RKO (cell line): ENCODE measurements around the gene APOL2.
"Not testable (repeated sequence)": the region's sequence is repeated elsewhere in the genome, so short reads cannot be mapped to it uniquely, and the experiment has no call there.

ENCODE experiments used
- DNase-seq: peaks from one replicate; pipeline ENCODE4 v3.0.0-alpha.2; 2016; ENCODE audit warnings: low spot score

APOL2 gene

GRCh38 chr22:36262307-36262706 is 23.0 kb upstream of the APOL2 start:
- not testable (repeated sequence) for DNase-seq

- DNase-seq = not testable (repeated sequence)
These were observed 22.3 kb upstream of the APOL2 start for GRCh38 chr22:36261675-36262074.

DNA sequence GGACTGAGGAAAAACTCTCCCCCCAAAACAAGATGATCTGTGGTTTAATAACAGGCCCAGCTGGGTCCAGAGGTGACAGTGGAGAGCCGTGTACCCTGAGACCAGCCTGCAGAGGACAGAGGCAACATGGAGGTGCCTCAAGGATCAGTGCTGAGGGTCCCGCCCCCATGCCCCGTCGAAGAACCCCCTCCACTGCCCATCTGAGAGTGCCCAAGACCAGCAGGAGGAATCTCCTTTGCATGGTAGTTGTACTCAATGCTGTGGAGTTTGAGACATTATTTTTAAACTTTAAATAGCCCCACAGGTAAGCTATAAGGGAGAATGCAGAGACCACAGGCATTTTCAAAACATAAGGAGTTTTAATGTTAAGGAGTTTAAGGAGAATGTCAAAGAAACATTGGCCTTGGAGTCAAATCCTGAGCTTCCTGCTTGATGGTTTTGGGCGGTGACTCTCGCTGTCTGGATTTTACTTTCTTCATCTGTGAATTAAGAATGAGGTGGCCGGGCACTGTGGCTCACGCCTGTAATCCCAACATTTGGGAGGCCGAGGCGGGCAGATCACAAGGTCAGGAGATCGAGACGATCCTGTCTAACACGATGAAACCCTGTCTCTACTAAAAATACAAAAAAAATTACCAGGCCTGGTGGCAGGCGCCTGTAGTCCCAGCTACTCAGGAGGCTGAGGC is 20.4 kb upstream of the APOL2 start:
- no peak for DNase-seq

GRCh38 chr22:36258701-36259614 is 19.6 kb upstream of the APOL2 start:
- DNase-seq = no peak

DNA sequence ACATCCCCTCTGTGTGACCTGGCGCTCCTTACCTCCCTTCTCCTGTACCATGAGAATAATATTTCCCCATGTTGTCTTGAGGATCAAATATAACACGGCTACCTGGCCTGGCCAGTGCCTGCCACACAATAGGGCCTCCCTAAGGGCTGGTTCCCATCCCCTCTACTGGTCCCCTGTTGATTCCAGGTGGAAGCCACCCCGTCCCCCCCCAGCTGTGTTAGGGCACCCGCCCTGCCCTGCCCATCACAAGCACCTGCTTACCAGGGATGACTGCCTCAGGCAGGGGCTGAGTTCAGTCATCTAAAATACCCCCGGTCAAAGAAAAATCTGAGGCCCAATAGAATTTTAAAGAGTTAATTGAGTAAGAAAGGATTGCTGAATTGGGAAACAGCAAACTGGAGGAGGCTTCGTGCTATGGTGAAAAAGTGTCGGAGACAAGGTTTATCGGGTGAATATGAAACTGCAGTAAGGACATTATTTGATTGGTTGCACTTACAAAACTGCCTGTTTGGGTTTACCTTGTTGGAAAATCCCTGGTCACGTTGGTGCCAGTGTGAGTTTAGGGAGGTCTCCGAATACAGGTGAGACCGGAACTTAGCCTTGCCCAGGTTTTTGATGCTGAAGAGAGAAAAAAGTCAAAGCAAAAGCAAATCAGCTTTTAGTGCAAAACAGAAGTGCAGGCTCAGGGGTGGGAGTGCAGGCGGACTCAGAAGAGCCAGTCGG is 18.8 kb upstream of the APOL2 start:
- no peak for DNase-seq

DNA sequence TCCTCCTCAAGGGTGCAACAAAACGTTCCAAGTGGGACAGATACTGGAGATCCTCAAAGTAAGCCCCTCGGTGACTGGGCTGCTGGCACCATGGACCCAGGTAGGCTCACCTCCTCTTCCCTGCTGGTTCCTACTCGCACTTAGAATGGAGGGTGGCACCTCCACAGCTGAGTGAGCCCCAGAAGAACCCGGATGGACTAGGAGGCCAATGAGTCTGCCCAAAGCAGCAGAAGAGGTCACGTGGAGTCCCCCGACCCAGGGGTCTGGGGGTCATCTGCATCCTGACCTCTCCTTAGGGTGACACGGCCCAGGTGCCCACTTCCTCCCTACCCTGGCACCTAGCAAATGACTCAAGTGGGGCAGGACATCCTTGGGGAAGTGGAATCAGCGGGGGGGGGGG is 18.0 kb upstream of the APOL2 start:
- DNase-seq = no peak

DNA sequence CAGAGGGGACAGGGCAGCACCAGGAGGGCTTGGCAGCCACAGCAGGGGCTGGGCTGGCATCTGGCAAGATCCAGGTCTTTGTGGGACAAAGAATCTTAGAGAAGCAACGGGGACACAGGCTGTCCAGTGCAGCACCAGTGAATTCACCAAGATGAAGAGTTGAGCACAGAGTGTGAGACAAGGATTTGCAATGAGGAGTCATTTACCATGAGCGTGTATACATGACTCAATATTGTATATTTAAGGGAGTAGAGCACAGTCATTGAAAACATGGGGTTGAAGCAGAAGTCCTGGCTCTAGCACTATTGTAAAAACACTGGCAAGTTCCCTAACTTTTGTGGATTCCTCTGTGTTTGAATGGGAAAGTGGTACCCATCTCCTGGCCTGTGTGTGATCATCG is 17.2 kb upstream of the APOL2 start:
- peak; percentile 23 for DNase-seq

DNA sequence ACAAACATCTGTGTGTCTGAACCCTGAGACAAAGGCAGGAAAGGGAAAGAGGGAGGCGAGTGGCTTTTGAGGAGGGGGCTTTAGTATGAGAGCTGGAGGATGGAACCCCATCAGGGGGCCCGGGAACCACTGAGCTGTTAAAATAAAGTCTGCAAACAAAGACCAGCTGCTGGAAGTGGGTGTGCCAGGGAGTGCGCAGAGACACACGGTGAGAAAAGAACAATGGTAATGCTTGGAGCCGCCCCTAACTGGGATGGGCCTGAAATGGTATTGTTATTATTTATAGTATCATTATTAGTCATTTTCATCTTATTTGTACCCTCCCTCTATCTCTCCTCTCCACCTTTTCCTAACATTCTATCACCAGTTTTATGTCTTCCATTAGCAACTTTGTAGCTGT is 16.2 kb upstream of the APOL2 start:
- DNase-seq = not testable (repeated sequence)

DNA sequence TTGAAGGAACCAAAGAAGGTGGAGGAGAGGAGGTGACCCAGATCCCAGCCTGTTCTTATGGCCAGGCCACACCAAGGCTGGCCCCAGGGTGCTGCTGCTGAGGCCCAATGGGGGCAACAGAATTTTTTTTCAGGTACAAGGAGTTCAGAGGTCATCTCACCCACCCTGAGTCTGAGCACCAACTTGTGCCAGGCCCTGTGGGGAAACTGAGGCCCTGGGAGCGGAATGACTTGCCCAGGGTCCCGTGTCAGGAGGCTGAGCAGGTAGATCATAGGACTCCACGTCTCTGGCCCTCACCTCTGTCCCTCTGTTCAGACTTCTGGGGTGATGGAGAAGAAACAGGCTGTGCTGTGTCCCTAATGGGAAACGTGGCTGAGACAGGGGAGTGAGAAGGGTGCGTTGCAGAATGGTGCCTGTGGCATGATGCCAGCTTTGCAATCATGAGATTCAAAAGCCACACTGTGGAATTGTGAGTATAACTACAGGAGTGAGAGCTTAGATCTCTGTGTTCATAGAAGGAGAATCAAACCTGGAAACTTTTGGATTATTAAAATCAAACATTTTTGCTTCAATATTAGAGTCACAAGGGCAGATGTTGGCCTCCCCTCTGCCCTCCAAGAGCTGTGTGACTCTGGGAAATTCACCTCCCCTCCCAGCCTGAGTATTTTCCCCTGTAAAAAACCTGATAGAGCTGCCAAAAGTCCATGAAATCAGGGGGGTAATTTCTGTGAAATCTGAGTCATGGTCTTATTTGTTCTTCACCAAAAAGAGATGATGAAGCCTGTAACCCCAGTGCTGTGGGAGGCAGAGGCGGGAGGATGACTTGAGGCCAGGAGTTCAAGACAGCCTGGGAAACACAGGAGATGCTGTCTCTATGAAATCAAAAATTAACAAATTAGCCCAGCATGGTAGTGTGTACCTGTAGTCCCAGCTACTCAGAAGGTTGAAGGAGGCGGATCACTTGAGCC is 14.5 kb upstream of the APOL2 start:
- no peak for DNase-seq

DNA sequence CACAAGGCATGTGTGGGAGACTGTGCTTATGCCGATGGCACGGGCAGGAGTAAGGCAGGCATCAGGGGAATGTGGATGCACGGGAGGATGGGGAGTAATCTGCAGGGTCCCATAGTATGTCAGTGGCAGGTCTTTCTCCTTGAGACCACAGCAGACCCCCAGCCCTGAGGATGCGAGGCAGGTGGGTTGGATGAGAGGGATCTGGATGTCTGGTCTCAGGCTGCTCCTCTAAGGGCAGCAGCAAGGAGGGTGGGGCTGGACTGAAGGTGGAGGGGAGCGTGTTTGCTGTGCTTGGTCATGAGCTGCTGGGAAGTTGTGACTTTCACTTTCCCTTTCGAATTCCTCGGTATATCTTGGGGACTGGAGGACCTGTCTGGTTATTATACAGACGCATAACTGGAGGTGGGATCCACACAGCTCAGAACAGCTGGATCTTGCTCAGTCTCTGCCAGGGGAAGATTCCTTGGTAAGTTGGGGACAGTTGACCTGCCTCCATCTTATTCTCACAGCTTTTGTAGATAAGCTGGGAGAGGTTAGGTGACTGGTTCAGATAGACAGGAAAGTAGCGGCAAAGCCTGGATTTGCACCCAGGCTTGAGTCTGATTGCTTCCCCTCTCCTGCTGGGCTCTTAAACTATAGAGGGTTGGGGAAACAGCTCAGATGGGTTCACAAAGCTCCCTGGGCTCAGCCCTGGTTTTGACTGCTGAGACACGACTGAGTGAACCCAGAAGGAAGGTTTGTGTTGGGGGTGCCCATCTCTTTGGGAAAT is 13.6 kb upstream of the APOL2 start, which contains the start of gene APOL1:
Gene APOL1, plus strand, starts transcription at position 380 of the 769 bp plus-strand sequence. CDS start 1,823 bp downstream, outside the sequence.
- no peak for DNase-seq

DNA sequence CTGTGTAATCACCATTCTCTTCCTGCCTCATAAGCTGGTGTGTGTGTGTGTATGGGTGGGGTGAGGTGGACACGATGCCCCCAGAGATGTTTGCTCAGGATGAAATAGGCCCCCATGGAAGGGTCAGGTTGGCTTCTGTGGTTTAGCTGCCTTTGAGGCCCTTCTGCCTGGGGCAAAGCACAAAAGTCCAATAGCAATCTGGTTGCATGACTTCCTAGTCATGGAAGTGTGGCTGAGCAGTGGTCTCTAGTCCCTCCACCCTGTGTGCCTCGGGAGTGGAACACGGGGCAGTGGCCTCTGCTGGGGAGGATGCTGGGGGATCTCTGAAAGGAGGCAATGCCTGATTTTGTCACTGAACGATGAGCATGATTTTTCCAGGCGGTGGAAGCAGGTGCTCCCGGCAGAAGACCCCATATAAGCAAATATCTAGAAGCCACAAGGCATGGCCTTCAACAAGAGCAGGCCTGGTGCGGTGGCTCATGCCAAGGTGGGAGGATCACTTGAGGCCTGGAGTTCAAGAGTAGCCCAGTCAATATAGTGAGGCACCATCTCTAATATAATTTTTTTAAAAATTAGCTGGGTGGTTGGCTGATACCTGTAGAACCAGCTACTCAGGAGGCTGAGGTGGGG is 12.8 kb upstream of the APOL2 start:
- not testable (repeated sequence) for DNase-seq

- DNase-seq = not testable (repeated sequence)
These were observed 11.1 kb upstream of the APOL2 start for GRCh38 chr22:36250292-36250960.

DNA sequence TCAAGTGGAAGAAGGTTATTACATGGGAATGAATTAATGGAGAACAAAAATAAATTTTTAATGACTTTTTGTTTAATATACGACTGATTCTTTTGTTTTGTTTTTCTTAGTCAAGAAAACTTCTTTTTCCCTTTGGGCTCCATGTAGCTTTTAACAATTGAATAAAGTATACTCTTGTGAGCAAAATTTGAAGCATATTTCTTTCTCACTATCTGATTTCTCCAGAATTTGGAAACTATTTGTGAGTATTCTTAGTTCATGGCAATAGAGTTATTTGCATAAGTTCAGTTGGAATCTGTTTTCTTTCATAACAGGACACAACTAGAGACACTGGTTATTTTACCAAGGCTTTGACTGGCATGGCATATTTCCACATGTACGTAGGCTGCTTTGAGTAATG is 9.8 kb upstream of the APOL2 start:
- DNase-seq = no peak

- no peak for DNase-seq
These were observed 8.6 kb upstream of the APOL2 start for GRCh38 chr22:36247955-36248354.

DNA sequence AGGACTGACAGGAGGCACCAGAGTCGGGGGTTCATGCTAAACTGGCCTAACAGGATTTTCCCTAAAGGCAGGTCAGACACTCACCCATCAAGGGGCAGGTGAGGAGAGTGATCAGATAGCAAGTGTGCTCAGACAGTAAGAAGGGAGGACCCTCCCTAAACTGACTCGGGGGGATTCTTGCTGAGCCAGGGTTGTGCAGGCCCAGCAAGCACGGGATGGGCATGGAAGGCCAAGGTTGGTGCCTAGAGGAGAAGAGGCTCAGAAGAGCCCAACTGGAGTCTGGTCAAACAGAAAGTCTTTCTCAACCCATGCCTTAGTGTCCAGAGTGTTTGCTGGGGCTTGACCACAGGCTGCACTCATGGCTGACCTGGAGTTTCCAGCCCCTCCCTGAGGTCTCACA is 7.4 kb upstream of the APOL2 start:
- DNase-seq = no peak

DNA sequence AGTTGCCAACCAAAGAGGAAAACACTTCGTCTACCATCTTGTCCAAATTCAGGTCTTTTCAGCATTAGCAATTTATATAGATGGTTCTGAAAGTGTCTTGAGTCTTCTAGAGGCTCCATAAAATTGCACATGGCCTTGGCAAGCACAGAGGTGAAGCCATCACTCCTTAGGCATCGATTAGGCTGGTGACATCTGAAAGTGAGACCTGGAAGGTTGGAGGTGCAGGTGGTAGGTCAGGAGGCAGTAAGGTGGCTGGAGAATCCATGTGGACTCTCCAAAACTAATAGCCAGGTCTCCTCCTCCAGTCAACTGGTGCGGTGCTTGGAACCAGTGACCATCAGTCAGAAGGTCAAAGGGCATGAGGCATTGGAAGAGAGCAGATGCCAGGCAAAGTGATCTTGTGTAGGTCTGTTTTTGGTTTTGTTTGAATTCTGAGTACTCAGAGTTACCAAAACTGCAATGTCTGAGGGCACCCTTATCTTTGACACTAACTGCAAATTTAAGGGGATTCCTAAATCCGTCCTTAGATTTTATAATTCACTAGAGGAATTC is 6.6 kb upstream of the APOL2 start:
- DNase-seq = no peak

DNA sequence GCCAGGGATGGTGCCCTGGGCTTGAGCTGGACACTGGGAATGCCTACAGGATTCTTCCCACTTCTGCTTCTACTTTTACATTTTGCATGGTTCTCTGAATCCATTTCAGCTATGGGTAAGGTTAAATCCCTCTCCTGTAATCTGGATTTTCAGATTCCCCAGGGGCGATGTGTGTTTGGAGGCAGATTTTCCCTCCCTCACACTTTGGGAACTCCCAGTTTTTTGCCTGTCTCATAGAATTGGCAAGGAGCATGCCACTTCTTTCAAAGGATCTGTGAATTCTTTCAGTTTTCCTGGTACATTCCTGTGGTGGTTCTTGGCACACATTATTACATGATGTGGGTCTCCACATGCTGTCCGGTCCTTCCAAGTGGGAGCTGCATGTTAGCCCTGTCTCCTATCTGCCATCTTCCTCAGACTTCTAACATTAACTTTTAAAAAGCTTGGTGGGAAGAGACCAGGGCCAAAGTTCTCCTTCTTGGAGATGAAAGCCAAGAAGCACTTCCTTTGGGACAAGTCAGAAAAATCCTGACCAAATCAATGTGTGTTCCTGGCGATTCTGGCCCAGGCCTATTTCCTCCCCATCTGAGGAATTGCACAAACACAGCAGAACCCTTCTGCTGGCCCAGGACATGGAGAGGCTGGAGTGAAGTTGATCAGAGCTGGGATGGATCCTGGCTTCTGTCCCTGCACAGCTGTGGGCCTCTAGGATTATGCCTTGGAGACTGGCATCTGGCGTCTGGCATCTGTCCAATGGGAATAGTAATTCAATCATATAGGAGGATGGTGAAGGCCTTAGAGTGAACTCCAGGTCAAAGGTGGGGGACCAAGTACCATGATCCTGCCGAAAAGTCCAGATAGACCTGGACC is 5.4 kb upstream of the APOL2 start:
- DNase-seq = no peak

GRCh38 chr22:36243986-36244385 is 4.7 kb upstream of the APOL2 start:
- DNase-seq = no peak

GRCh38 chr22:36239150-36239400 is 252 bp downstream of the APOL2 start:
- no peak for DNase-seq
